HG02840 (cell line): ENCODE data around the gene HIF1AN.
A peak's percentile ranks its signal among the peaks of the same experiment; 100 is the strongest.

Source experiments
- ATAC-seq: cut with Tn5 transposase; IDR thresholded peaks from one replicate; pipeline ENCODE4 v1.9.1; 2021; ENCODE audit warnings: mild to moderate bottlenecking, moderate library complexity, moderate number of reproducible peaks; ENCODE audit not compliant: unreplicated experiment, low FRiP score

Gene HIF1AN

DNA sequence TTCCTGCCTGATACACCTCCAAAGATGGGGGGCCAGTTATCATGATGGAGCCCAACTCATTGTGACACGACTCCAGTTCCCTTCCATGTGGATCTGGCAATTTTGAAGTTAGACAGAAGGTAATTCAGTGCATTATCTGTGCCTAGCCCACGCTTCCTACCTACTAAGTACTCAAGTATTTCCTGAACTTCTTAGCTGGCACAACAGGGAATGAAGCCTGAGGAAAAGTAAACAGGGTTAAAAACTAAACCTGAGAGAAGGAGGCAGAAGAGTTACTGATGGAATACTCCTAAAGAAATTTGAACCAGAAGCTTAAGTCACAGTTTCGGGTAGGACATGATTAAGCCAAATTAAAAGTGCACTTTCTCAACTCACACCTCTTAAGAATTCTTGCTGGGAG is 14.9 kb upstream of the HIF1AN start:
- no peak for ATAC-seq

DNA sequence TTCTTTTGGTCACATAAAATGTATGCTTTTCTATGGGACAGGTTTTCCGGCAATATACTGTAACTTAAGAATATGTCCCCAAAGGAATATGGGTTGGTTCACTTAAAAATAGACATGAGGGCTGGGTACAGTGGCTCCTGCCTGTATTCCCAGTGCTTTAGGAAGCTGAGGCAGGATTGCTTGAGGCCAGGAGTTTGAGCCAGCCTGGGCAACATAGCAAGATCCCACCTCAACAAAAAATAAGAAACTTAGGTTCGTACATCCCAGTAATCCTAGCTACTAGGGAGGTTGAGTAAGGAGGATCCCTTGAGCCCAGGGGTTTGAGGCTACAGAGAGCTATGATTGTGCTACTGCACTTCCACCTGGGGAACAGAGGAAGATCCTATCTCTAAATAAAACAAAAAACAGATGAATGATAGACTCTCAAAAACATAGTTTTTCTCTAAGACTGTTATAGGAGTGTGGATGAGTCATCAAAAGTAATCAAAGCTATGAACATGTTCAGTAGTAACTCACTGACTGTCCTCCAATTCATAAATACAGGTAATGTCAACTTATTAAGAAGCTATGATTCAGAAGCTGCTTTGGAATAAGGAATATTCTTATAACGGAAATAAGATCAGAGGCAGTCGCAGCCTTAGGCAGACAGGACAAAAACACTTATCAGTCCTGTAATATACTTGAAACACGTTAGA is 13.5 kb upstream of the HIF1AN start:
- ATAC-seq: no peak

DNA sequence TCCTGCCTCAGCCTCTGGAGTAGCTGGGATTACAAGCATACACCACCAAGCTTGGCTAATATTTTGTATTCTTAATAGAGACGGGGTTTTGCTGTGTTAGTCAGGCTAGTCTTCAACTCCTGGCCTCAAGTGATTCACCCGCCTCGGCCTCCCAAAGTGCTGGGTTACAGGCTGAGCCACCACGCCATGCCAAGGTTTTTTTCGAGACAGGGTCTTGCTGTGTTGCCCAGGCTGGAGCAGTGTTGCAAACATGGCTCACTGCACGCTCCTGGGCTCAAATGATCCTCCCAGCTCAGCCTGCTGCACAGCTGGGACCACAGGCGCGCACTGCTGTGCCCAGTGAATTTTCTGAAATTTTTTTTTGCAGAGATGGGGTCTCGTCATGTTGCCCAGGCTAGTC is 12.8 kb upstream of the HIF1AN start:
- no peak for ATAC-seq

DNA sequence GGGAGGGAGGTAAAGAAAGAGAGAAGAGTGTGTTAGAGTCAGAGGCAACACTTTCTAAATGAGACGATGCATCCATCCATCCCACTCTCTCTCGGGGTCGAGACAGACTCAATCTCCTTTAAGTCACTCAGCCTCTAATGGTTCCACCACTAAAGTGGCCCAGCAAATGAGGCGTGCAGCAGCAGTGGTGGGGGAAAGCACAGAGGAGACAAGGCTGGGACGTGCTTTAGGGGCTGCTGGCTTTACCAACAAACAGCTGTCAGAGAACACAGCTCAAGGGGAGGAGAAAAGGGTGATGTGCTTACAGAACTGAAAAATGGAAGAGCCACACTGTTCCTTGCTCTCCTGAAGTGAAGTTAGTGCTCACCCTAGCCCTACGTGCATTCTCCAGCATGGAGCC is 11.5 kb upstream of the HIF1AN start:
- ATAC-seq: no peak

GRCh38 chr10:100524638-100525037 is 11.1 kb upstream of the HIF1AN start:
- no peak for ATAC-seq

GRCh38 chr10:100528123-100528886 is 7.4 kb upstream of the HIF1AN start:
- no peak for ATAC-seq

- no peak for ATAC-seq
Observed at GRCh38 chr10:100528921-100529474, 6.7 kb upstream of the HIF1AN start.

DNA sequence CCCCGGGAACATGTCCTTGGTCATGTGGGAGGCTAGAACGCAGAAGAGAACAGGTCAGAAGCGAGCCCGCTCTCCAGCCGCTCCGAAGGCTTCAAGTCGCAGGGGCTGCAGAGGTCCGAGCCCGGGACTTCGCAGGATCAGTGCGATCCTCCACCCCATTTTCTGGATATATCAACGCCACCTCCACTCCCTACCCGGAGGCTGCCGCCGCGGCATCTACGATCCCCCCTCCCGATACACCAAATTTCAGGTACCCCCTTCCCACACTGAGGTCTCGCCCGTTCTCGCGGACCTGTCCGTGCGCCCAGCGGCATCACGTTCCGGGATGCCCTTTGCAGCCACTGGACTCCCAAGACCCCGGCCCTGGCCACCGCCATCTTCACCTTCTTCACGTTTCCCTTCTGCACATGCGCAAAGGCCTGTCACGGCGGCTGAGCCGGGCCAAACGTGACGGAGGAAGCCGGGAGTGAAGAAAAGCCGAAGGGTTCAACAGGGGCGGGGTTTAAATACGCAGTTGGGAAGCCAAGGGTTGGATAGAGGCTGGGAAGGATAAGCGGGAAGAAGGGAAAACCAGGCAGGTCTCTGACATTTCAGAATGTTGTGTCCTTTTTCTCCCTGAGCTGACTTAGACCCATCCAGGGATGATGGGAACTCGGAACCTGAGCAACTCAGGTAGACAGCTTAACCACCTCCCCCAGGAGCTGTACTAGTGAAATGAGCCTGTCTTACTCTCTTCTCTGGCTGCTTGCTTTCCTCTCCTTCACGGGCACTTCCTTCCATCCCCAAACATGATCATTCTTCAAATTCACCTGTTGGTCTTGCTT is 6.1 kb upstream of the HIF1AN start, which contains the start of gene NDUFB8:
Gene NDUFB8 (minus strand): TSS at position 397 of the 824 bp plus-strand sequence. CDS start 20 bp downstream, at position 377.
- peak; percentile 69 for ATAC-seq

- ATAC-seq: no peak
Observed at GRCh38 chr10:100531761-100532160, 4.0 kb upstream of the HIF1AN start.

GRCh38 chr10:100534726-100535125 is 1.0 kb upstream of the HIF1AN start:
- no peak for ATAC-seq

GRCh38 chr10:100535338-100535714 is 417 bp upstream of the HIF1AN start:
- peak; percentile 5 for ATAC-seq

DNA sequence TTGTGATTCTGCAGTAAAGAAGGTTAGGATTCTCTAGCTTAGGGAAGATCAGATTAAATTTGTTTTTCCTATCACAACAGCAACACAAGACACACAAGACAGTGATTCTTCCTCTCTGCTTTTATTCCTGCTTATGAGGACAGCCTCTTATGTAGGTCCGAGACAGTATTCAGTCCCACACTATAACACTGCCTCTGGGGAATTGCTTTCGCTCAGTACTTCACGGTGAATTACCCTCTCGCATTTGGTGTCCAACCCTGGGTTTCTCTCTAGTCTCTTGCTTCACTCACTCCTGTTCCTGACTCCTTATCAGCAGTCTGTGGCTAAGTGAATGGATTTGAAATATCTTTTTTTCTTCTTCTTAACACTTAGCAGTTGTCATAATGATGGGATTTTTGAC is 1.7 kb downstream of the HIF1AN start:
- no peak for ATAC-seq

DNA sequence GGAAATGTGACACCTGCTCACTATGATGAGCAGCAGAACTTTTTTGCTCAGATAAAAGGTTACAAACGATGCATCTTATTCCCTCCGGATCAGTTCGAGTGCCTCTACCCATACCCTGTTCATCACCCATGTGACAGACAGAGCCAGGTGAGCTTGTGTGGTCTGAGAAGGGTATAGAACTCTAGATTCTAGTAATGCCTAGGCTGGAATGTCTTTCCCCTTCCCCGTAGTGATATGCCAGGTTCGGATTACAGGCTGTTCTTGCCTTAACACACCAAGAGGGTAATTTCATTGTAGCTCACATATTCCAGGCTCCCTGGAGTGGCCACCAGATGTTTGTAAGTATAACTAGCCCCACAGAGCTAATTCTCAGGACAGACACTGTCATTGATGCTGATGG is 9.2 kb downstream of the HIF1AN start:
- no peak for ATAC-seq

DNA sequence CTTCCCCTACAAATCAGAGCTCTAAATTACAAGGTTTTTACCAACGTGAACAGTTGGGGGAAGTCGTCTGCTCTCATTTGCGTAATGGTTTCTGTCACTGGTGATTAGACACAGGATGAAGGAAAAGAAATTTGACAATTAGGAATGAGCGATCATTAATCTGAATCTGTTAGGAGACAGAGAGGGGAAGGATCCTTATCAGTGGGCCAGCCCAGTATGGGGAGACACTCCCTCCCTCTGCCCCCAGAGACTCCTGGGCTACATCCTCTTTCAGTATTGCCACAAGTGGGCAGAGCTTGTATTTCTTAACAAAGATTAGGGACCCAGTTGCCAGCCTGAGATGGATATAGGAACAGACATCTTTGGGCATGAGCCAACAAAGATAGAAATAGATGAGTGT is 15.5 kb downstream of the HIF1AN start:
- no peak for ATAC-seq

GRCh38 chr10:100551738-100552137 is 16.0 kb downstream of the HIF1AN start:
- ATAC-seq: no peak

DNA sequence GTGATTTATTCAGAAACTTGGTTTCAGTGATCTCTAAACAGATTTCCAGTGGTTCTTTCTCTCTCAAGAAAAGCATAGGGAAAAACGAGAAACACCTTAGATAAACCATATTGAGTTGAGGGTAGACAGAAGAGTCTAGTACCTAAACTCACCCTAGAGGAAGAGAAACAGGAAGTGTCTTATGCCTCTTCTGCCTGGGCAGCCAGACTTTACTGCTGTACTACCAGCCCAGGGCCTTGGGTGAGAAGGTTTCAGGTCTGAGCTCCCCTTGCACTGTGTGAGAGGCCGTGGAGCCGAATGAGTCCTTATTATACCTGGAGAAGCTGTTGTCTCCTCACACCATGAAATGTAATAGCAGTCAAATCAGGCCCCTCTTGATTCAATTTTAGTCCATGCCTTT is 18.2 kb downstream of the HIF1AN start:
- no peak for ATAC-seq

GRCh38 chr10:100554902-100555301 is 19.2 kb downstream of the HIF1AN start:
- ATAC-seq: no peak

- no peak for ATAC-seq
Observed at GRCh38 chr10:100560248-100560647, 24.5 kb downstream of the HIF1AN start.

DNA sequence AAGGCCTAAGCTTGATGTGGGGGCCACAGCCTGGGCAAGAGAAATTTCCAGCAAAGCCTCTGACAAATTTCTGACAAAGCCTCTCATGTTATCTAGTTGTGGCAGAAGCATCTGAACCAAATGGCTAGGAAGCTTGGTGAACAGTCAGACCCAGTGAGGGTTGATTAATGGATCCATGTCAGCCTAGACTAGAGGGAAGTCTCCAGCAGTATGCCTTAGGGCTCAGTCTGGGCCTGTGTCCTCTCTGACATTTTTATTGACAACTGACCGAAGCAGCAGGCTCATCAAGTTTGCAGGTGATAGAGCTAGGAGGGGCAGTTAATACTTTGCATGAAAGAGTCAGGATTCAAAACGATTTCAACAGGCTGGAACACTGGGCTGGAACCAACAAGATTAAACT is 25.3 kb downstream of the HIF1AN start:
- ATAC-seq: no peak

GRCh38 chr10:100562008-100562672 is 26.4 kb downstream of the HIF1AN start:
- ATAC-seq: no peak
